Body of pancreas (tissue), 4 donors: ENCODE data around the gene MAGEA2B.
"Not testable (repeated sequence)": the region's sequence is repeated elsewhere in the genome, so short reads cannot be mapped to it uniquely, and the experiment has no call there.

Source experiments
- CTCF ChIP-seq, 7 experiments: fragments of 450-650 bp in 4 of 7; fragments of 200-600 bp in 3 of 7; sonication (generic) in 3 of 7; IDR thresholded peaks; one replicate each; pipeline ENCODE4 v1.5.1; 2016 to 2019; ENCODE audit warnings: antibody characterized with exemption in 7 of 7
- POLR2A ChIP-seq, 3 donors: fragments of 450-650 bp; IDR thresholded peaks; one replicate each; pipeline ENCODE4 v1.6.1; 2016; ENCODE audit warnings: antibody characterized with exemption in 3 of 3, mild to moderate bottlenecking in 2 of 3

GRCh38 chrX:152713815-152714787 is at the start of gene MAGEA2B:
- not testable (repeated sequence) for TF ChIP-seq CTCF, POLR2A (IDR thresholded peaks at IDR 0.05)
